Cardiac fibroblast (primary cell): Measurements from ENCODE around the gene LMO1.

Source experiments
- DNase-seq, 2 donors: peaks; one replicate each; pipeline versions ENCODE4 v3.0.0 to v3.0.0-alpha.2; 2010; ENCODE audit warnings: low read depth in 2 of 2
- H3K4me3 ChIP-seq, 2 donors: replicated peaks in 1 of 2; 1 replicate in 1 of 2; 2 replicates in 1 of 2; pipeline ENCODE4 v1.5.1; 2011; ENCODE audit warnings: low read depth in 2 of 2, low read length in 2 of 2, mild to moderate bottlenecking in 2 of 2, moderate library complexity in 1 of 2
- CTCF ChIP-seq: IDR thresholded peaks from one replicate; pipeline ENCODE4 v1.5.1; 2011; ENCODE audit warnings: low read depth, mild to moderate bottlenecking, low read length, inconsistent platforms

The LMO1 gene

GRCh38 chr11:8230178-8230859 lies 33.4 kb downstream of the LMO1 start:
- DNase-seq = no peak
- no peak for TF ChIP-seq CTCF
- H3K4me3 ChIP-seq = no peak overlapping the region

- H3K4me3 ChIP-seq = no peak overlapping the region
- no peak for TF ChIP-seq CTCF
- DNase-seq = peak; percentile 5 to 19
Measured at GRCh38 chr11:8229299-8230177, 34.1 kb downstream of the LMO1 start.

DNA sequence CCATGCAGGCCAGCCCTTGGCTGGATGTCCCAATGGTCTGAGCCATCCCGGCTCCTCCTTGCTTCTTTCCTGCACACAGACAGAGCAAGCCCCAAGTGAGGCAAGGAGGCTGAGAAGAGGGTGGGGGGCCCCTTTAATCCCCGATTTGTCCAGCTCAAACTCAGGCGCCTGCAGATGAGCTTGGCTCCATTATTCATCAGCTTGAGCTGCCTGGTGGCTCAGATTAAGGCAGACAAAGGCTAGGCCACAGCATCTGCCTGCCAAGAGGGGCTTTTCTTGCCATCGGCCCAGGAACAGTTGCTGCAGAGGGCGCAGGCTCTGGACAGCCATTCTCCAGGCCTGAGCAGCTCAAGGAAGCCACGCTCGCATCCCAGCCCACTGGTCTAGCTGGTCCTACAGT lies 35.4 kb downstream of the LMO1 start:
- H3K4me3 ChIP-seq = no peak overlapping the region
- no peak for TF ChIP-seq CTCF
- no peak for DNase-seq

DNA sequence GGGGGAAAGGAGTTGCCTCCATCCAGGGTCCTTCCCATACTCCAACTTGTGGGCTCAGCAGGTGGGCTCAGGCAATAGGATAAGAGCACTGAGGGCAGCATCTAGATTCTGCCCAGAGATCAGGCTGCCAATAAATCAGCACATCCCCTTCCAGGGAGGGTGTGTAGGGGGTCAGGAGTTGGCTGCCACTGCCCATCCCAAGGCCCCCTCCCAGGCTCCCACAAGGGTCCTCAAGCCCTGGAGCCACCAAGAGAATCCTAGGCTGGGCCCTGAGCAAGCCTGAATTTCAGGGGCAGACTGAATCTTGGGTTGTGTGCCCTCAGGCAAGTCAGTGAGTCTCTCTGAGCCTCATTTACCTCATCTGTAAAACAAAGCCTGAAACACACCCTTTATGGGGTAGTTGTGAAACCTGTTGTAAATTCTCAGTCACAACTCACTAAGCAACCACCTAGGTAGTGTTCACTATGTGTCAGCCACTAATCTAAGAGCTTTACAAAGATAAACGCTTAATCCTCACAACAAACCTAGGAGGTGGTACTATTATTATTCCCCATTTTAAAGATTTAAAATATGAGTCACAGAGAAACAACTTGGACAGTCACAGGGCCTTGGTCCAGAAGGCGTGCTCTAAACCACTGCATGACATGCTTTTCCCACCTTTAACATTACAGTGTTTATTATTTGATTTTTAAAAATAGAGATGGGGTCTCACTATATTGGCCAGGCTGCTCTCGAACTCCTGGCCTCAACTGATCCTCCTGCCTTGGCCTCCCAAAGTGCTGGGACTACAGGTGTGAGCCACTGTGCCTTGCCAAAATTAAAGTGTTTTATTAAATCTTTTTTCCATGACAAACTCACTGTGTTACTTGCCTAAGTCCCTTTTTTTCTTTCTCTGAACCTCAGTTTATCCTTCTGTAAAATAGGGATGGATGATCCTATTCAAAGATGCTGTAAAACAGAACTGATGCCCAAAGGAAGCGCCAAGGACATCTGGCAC lies 36.2 kb downstream of the LMO1 start:
- peak in 1 of 2 donors; percentile 5 for DNase-seq
- H3K4me3 ChIP-seq = no peak overlapping the region
- TF ChIP-seq CTCF = no peak

DNA sequence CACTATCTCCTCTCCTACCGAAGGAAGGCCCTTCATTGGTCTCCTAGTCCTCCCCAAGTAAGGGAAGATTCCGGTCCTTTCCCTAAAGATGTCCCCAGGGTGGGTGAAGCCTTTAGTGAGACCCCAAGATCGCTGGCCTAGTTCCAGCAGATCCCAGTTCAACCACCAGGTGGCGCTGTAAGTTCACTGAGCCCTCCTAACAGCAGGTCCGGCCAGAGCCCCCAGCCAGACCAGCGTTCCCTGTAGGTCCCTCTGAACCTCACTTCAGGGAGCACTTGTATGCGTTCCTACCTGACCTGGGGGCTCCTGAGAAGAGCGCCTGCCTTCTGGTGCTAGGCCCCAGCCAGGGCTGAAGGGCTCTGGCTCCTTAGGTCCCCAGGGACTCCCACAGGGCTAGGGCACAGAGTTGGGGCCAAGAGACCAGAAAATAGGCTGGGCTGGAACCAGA lies 38.1 kb downstream of the LMO1 start:
- H3K4me3 ChIP-seq = no peak overlapping the region
- peak; percentile 89 for TF ChIP-seq CTCF
- DNase-seq = peak; percentile 61 to 69

- no peak for TF ChIP-seq CTCF
- no peak overlapping the region for H3K4me3 ChIP-seq
- DNase-seq = no peak
Measured at GRCh38 chr11:8224711-8225110, 39.0 kb downstream of the LMO1 start.
